SK-N-SH treated with all-trans-retinoic acid at 6 μM for 48 hours (cell line): ENCODE measurements around the gene ZFYVE28.

Experiments
- ATAC-seq: fragments of 200-7000 bp; cut with Tn5 transposase; 3 replicates; pipeline ENCODE4 v1.9.1; 2020; ENCODE audit warnings: mild to moderate bottlenecking, moderate library complexity
- BACH2 ChIP-seq: fragments of 250-450 bp; sonication (Bioruptor Pico); IDR thresholded peaks from 2 replicates; pipeline ENCODE4 v1.9.0; 2021; ENCODE audit warnings: mild to moderate bottlenecking, borderline replicate concordance
- CSRNP3 ChIP-seq: fragments of 250-450 bp; sonication (Bioruptor Pico); IDR thresholded peaks from 2 replicates; pipeline ENCODE4 v1.5.1; 2021; ENCODE audit warnings: mild to moderate bottlenecking, moderate library complexity
- ESRRG ChIP-seq: fragments of 250-450 bp; sonication (Bioruptor Pico); IDR thresholded peaks from 2 replicates; pipeline ENCODE4 v1.6.1; 2021; ENCODE audit warnings: mild to moderate bottlenecking
- GLIS3 ChIP-seq: fragments of 250-450 bp; sonication (Bioruptor Pico); IDR thresholded peaks from 2 replicates; pipeline ENCODE4 v1.5.0; 2020; ENCODE audit warnings: mild to moderate bottlenecking, moderate library complexity
- OSR1 ChIP-seq: fragments of 250-450 bp; sonication (Bioruptor Pico); IDR thresholded peaks from 2 replicates; pipeline ENCODE4 v1.8.0; 2022; ENCODE audit warnings: moderate library complexity, mild to moderate bottlenecking, inconsistent platforms
- POU6F1 ChIP-seq: fragments of 250-450 bp; sonication (Bioruptor Pico); IDR thresholded peaks from 2 replicates; pipeline ENCODE4 v1.8.0; 2021; ENCODE audit warnings: low read depth, mild to moderate bottlenecking, moderate library complexity, borderline replicate concordance
- PPARA ChIP-seq: fragments of 250-450 bp; sonication (Bioruptor Pico); IDR thresholded peaks from 2 replicates; pipeline ENCODE4 v1.5.0; 2020; ENCODE audit warnings: mild to moderate bottlenecking, borderline replicate concordance
- RARB ChIP-seq: fragments of 250-450 bp; sonication (Bioruptor Pico); IDR thresholded peaks from 2 replicates; pipeline ENCODE4 v1.8.0; 2021; ENCODE audit warnings: mild to moderate bottlenecking, moderate library complexity
- SNAI2 ChIP-seq: fragments of 250-450 bp; sonication (Bioruptor Pico); IDR thresholded peaks from 2 replicates; pipeline ENCODE4 v1.5.0; 2020; ENCODE audit warnings: mild to moderate bottlenecking, moderate library complexity
- TCF4 ChIP-seq: fragments of 250-450 bp; sonication (Bioruptor Pico); IDR thresholded peaks from 2 replicates; pipeline ENCODE4 v1.8.0; 2021; ENCODE audit warnings: mild to moderate bottlenecking, moderate library complexity, borderline replicate concordance
- TOX ChIP-seq: fragments of 250-450 bp; sonication (Bioruptor Pico); IDR thresholded peaks from 2 replicates; pipeline ENCODE4 v1.8.0; 2021; ENCODE audit warnings: mild to moderate bottlenecking, moderate library complexity, borderline replicate concordance
- TSHZ2 ChIP-seq: fragments of 250-450 bp; sonication (Bioruptor Pico); IDR thresholded peaks from 2 replicates; pipeline ENCODE4 v1.5.0; 2020; ENCODE audit warnings: mild to moderate bottlenecking, moderate library complexity
- ZC3H10 ChIP-seq: fragments of 250-450 bp; sonication (Bioruptor Pico); IDR thresholded peaks from 2 replicates; pipeline ENCODE4 v1.5.1; 2021; ENCODE audit warnings: mild to moderate bottlenecking, moderate library complexity
- ZFP3 ChIP-seq: fragments of 250-450 bp; sonication (Bioruptor Pico); IDR thresholded peaks from 2 replicates; pipeline ENCODE4 v1.5.0; 2020; ENCODE audit warnings: mild to moderate bottlenecking, moderate library complexity
- ZFP30 ChIP-seq: fragments of 450-650 bp; formaldehyde crosslinking; IDR thresholded peaks from 2 replicates; pipeline ENCODE4 v1.5.0; 2022; ENCODE audit warnings: mild to moderate bottlenecking, moderate library complexity
- ZNF565 ChIP-seq: fragments of 450-650 bp; formaldehyde crosslinking; conservative IDR thresholded peaks from 2 replicates; pipeline ENCODE4 v1.5.0; 2020; ENCODE audit warnings: low read depth, mild to moderate bottlenecking, moderate library complexity
- ZNF70 ChIP-seq: fragments of 450-650 bp; formaldehyde crosslinking; IDR thresholded peaks from 2 replicates; pipeline ENCODE4 v1.5.0; 2020; ENCODE audit warnings: mild to moderate bottlenecking, moderate library complexity
- ZNF8 ChIP-seq: fragments of 450-650 bp; formaldehyde crosslinking; IDR thresholded peaks from 2 replicates; pipeline ENCODE4 v1.5.0; 2020; ENCODE audit warnings: mild to moderate bottlenecking, moderate library complexity
- TF ChIP-seq, protein P1 (sequence below): fragments of 250-450 bp; sonication (Bioruptor Pico); IDR thresholded peaks from 2 replicates; pipeline ENCODE4 v1.8.0; 2020; ENCODE audit warnings: mild to moderate bottlenecking, moderate library complexity, borderline replicate concordance
- TF ChIP-seq, protein P2 (sequence below): fragments of 250-450 bp; sonication (Bioruptor Pico); IDR thresholded peaks from 2 replicates; pipeline ENCODE4 v1.5.1; 2020; ENCODE audit warnings: low read depth, mild to moderate bottlenecking, moderate library complexity

ZFYVE28 gene

DNA sequence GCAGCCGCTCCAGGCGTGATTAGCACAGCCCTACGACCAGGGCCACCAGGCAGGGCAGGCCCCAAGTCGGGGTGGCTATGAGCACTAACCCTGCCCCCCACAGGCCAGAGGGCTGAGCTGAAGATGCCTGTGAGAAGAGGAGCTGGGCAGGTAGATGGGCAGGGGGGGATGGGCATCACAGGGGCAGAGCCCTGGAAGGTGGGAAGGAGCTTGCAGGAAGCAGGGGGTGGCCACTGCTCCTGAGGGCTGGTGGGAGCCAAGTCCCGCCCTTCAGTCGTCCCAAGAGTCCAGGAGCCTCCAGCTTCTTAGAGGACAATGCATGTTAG lies 149.3 kb downstream of the ZFYVE28 start:
- no peak for TF ChIP-seq PPARA (CRISPR knock-in tag)
- TF ChIP-seq BACH2 (CRISPR knock-in tag), result no peak
- no peak for TF ChIP-seq CSRNP3 (CRISPR knock-in tag)
- TF ChIP-seq, protein P1, sequence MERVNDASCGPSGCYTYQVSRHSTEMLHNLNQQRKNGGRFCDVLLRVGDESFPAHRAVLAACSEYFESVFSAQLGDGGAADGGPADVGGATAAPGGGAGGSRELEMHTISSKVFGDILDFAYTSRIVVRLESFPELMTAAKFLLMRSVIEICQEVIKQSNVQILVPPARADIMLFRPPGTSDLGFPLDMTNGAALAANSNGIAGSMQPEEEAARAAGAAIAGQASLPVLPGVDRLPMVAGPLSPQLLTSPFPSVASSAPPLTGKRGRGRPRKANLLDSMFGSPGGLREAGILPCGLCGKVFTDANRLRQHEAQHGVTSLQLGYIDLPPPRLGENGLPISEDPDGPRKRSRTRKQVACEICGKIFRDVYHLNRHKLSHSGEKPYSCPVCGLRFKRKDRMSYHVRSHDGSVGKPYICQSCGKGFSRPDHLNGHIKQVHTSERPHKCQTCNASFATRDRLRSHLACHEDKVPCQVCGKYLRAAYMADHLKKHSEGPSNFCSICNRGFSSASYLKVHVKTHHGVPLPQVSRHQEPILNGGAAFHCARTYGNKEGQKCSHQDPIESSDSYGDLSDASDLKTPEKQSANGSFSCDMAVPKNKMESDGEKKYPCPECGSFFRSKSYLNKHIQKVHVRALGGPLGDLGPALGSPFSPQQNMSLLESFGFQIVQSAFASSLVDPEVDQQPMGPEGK (CRISPR knock-in tag), result no peak
- TF ChIP-seq ESRRG (CRISPR knock-in tag), result no peak
- TF ChIP-seq ZNF8 (CRISPR knock-in tag), result no peak
- no peak for TF ChIP-seq OSR1 (CRISPR knock-in tag)
- no peak for TF ChIP-seq ZFP30 (CRISPR knock-in tag)
- no peak for TF ChIP-seq SNAI2
- TF ChIP-seq ZFP3 (CRISPR knock-in tag), result no peak
- no peak for TF ChIP-seq ZC3H10
- no peak for TF ChIP-seq ZNF565 (CRISPR knock-in tag)
- no peak for TF ChIP-seq ZNF70 (CRISPR knock-in tag)

GRCh38 chr4:2268357-2269205 lies 149.9 kb downstream of the ZFYVE28 start:
- ATAC-seq, result no peak

More for the DNA sequence above, 149.3 kb downstream of the ZFYVE28 start:
- ATAC-seq, result no peak

DNA sequence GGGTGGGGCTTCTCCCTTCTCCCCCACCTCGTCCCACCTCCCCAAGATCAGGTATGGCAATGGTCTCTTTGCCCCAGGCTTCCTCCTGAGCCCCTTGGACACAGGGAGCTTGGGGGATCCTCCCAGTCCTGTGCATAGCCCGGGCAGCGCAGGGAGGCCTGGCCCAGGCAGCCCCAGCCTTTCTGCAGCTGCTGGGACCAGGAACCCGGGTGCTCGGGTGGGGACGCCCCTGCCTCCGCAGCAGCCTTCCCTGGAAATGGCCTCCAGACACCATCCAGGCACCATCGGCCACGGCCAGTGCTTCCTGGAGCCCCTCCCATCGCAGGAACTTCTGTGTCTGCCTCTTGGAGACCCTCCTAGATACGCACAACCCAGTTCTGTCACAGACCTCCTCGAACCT lies 150.6 kb downstream of the ZFYVE28 start:
- TF ChIP-seq ZNF8 (CRISPR knock-in tag), result no peak
- no peak for TF ChIP-seq TSHZ2
- TF ChIP-seq ESRRG (CRISPR knock-in tag), result no peak
- no peak for TF ChIP-seq CSRNP3 (CRISPR knock-in tag)
- no peak for TF ChIP-seq RARB (CRISPR knock-in tag)
- no peak for TF ChIP-seq TOX (CRISPR knock-in tag)
- TF ChIP-seq GLIS3 (CRISPR knock-in tag), result no peak
- no peak for ATAC-seq

More at GRCh38 chr4:2268357-2269205, 149.9 kb downstream of the ZFYVE28 start:
- TF ChIP-seq ZNF70 (CRISPR knock-in tag), result no peak
- TF ChIP-seq SNAI2, result no peak
- TF ChIP-seq TOX (CRISPR knock-in tag), result no peak
- no peak for TF ChIP-seq PPARA (CRISPR knock-in tag)
- TF ChIP-seq TCF4 (CRISPR knock-in tag), result no peak
- no peak for TF ChIP-seq ZC3H10
- no peak for TF ChIP-seq GLIS3 (CRISPR knock-in tag)
- TF ChIP-seq, all 23 proteins: peak for 0

- ATAC-seq, result no peak
- TF ChIP-seq, protein P2, sequence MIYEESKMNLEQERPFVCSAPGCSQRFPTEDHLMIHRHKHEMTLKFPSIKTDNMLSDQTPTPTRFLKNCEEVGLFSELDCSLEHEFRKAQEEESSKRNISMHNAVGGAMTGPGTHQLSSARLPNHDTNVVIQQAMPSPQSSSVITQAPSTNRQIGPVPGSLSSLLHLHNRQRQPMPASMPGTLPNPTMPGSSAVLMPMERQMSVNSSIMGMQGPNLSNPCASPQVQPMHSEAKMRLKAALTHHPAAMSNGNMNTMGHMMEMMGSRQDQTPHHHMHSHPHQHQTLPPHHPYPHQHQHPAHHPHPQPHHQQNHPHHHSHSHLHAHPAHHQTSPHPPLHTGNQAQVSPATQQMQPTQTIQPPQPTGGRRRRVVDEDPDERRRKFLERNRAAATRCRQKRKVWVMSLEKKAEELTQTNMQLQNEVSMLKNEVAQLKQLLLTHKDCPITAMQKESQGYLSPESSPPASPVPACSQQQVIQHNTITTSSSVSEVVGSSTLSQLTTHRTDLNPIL (CRISPR knock-in tag), result no peak
- no peak for TF ChIP-seq RARB (CRISPR knock-in tag)
- TF ChIP-seq TCF4 (CRISPR knock-in tag), result no peak
- no peak for TF ChIP-seq ZFP3 (CRISPR knock-in tag)
- no peak for TF ChIP-seq POU6F1 (CRISPR knock-in tag)
- no peak for TF ChIP-seq CSRNP3 (CRISPR knock-in tag)
- TF ChIP-seq, protein P1 (CRISPR knock-in tag), result no peak
These were observed 151.1 kb downstream of the ZFYVE28 start for GRCh38 chr4:2267320-2267811.
